H1 (cell line): ENCODE data around the gene P2RY8.

ENCODE experiments used
- CHD2 ChIP-seq: IDR thresholded peaks from 2 replicates; pipeline ENCODE4 v1.6.1; 2012; ENCODE audit warnings: low read length, improper control_type of control experiment
- JUN ChIP-seq: IDR thresholded peaks from 2 replicates; pipeline ENCODE4 v1.6.1; 2011; ENCODE audit warnings: low read depth, mild to moderate bottlenecking, improper control_type of control experiment, low read length
- TCF12 ChIP-seq: IDR thresholded peaks from 2 replicates; pipeline ENCODE4 v1.6.1; 2011; ENCODE audit warnings: low read depth, mild to moderate bottlenecking, low read length

DNA sequence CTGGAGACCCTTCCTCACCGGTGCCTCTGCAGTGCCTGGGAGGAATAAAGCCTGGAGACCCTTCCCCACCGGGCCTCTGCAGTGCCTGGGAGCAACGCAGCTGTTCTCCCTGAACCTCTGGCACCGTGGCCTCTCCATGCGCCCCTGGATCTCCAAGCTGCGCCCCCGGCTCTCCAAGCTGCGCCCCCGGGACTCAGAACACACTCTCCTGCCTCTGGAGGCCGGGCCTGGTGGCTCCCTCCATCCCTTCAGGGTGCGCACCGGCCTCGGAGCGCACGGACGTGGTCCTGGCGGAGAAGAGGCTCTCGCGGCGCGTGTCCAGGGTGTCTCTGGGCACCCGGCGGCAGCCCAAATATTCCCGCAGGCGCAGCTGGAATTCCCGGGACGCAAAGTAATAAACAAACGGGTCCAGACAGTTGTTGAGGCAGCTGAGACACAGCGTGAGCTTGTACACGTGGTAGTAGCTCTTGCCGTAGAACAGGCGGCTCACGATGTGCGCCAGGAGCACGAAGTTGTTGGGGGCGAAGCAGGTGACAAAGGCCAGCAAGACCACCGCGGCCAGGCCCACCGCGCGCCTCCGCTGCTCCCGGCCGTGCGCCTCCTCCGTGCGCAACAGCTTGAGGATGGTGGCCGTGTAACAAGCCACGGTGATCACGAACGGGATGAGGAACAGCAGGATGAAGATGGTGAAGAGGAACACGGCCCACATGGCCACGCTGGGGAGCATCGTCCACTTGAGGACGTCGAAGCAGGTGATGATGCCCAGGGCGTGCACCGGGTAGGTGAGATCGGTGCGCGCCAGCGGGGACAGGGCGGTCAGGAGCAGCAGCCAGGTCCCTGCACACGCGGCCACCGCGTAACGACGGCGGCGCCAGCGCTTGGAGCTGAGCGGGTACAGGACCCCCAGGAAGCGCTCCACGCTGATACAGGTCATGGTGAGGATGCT, 71.4 kb downstream of the P2RY8 start:
- no peak for TF ChIP-seq JUN
- no peak for TF ChIP-seq CHD2
- no peak for TF ChIP-seq TCF12
